BLaER1 (cell line): ENCODE measurements around the gene CACFD1.
A peak's percentile ranks its signal among the peaks of the same experiment; 100 is the strongest.
"Not testable (repeated sequence)": the region's sequence is repeated elsewhere in the genome, so short reads cannot be mapped to it uniquely, and the experiment has no call there.

Source experiments
- H3K27ac ChIP-seq: shearing (Covaris generic); formaldehyde crosslinking; 2 replicates; pipeline ENCODE4 v1.8.1; 2022
- H3K27me3 ChIP-seq: shearing (Covaris generic); formaldehyde crosslinking; 2 replicates; pipeline ENCODE4 v1.8.1; 2022
- H3K36me3 ChIP-seq: shearing (Covaris generic); formaldehyde crosslinking; 2 replicates; pipeline ENCODE4 v1.8.1; 2022
- H3K4me1 ChIP-seq: shearing (Covaris generic); formaldehyde crosslinking; 2 replicates; pipeline ENCODE4 v1.8.1; 2022
- H3K4me2 ChIP-seq: shearing (Covaris generic); formaldehyde crosslinking; 2 replicates; pipeline ENCODE4 v1.8.1; 2022
- H3K4me3 ChIP-seq: shearing (Covaris generic); formaldehyde crosslinking; 2 replicates; pipeline ENCODE4 v1.8.1; 2022
- H3K9ac ChIP-seq: shearing (Covaris generic); formaldehyde crosslinking; 2 replicates; pipeline ENCODE4 v1.8.1; 2022
- H3K9me3 ChIP-seq: shearing (Covaris generic); formaldehyde crosslinking; 2 replicates; pipeline ENCODE4 v1.8.1; 2022
- H4K20me1 ChIP-seq: shearing (Covaris generic); formaldehyde crosslinking; 2 replicates; pipeline ENCODE4 v1.8.1; 2022
- Cebpa-rat ChIP-seq: shearing (Covaris generic); IDR thresholded peaks from 2 replicates; pipeline ENCODE4 v1.8.1; 2022

The CACFD1 gene

GRCh38 chr9:133437753-133438531, 21.8 kb upstream of the CACFD1 start:
- Histone ChIP-seq H3K4me2 (peak overlapping the region; percentile 98), H3K36me3 (no peaks in the 10 kb centered on the region), H3K4me3 (no peak overlapping the region), H4K20me1 (no peaks in the 10 kb centered on the region), H3K27ac (peak overlapping the region; percentile 40), H3K27me3 (no peaks in the 10 kb centered on the region), H3K9me3 (no peaks in the 10 kb centered on the region), H3K4me1 (peaks cover 88% of the 10 kb centered on the region), H3K9ac (no peak overlapping the region; the same call in 1 of the 2 replicates)
- no peak for TF ChIP-seq Cebpa-rat

DNA sequence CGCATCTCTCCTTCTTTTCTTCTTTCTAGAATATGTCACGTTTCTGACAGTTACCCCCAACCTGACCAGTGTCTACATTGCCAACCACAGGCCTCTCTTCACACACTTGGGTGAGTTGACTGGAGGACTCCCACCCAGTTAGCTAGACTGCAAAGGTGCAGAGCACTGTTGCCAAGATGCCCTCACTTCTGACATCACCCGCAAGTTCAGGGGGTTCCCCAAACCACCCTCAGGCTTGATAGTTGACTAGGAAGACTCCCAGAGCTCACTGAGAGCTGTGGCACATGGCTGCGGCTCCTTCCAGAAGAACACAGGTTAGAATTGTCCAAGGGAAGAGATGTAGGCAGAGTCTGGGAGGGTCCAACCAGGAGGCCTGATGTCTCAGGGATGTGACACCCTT, 20.4 kb upstream of the CACFD1 start:
- no peaks in the 10 kb centered on the region for H4K20me1 ChIP-seq
- H3K4me3 ChIP-seq = no peak overlapping the region
- peak overlapping the region; percentile 98 for H3K4me2 ChIP-seq
- H3K9ac ChIP-seq = no peak overlapping the region
- peaks cover 100% of the 10 kb centered on the region for H3K4me1 ChIP-seq
- H3K9me3 ChIP-seq = no peaks in the 10 kb centered on the region
- H3K27me3 ChIP-seq = no peaks in the 10 kb centered on the region
- peak overlapping the region; percentile 96 for H3K27ac ChIP-seq
- H3K36me3 ChIP-seq = no peaks in the 10 kb centered on the region
- TF ChIP-seq Cebpa-rat = no peak

- Histone ChIP-seq H3K4me3 (peak overlapping the region; percentile 59), H3K4me1 (peaks cover 92% of the 10 kb centered on the region), H3K9me3 (no peaks in the 10 kb centered on the region), H3K36me3 (no peaks in the 10 kb centered on the region), H4K20me1 (no peaks in the 10 kb centered on the region), H3K9ac (peak overlapping the region; percentile 80), H3K27me3 (no peaks in the 10 kb centered on the region), H3K4me2 (peak overlapping the region; percentile 98), H3K27ac (peak overlapping the region; percentile 96)
- TF ChIP-seq Cebpa-rat = no peak
Measured at GRCh38 chr9:133440874-133441273, 18.9 kb upstream of the CACFD1 start.

GRCh38 chr9:133441571-133441970, 18.2 kb upstream of the CACFD1 start:
- peak overlapping the region; percentile 98 for H3K4me2 ChIP-seq
- H3K4me3 ChIP-seq = peak overlapping the region; percentile 59
- no peaks in the 10 kb centered on the region for H4K20me1 ChIP-seq
- no peaks in the 10 kb centered on the region for H3K27me3 ChIP-seq
- peak overlapping the region; percentile 96 for H3K27ac ChIP-seq
- peaks cover 86% of the 10 kb centered on the region for H3K4me1 ChIP-seq
- TF ChIP-seq Cebpa-rat = no peak
- H3K9me3 ChIP-seq = no peaks in the 10 kb centered on the region
- H3K9ac ChIP-seq = peak overlapping the region; percentile 80
- no peaks in the 10 kb centered on the region for H3K36me3 ChIP-seq

DNA sequence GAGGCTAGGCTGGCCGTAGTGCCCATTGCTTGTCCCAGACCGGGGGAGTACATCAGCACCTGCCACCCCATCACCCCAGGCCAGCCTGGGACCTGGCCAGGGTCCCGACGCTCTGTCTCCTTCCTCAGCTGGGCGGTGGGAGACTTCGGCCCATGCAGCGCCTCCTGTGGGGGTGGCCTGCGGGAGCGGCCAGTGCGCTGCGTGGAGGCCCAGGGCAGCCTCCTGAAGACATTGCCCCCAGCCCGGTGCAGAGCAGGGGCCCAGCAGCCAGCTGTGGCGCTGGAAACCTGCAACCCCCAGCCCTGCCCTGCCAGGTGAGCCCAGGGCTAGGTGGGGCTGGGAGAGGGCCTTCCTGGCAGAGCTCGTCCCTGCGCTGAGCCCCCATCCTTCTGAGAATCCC, 16.5 kb upstream of the CACFD1 start:
- Histone ChIP-seq H3K9ac (no peak overlapping the region), H3K4me1 (peaks cover 69% of the 10 kb centered on the region), H3K4me3 (no peak overlapping the region), H3K27me3 (no peaks in the 10 kb centered on the region), H3K4me2 (peak overlapping the region; percentile 98; the same call in 1 of the 2 replicates), H3K9me3 (no peaks in the 10 kb centered on the region), H3K27ac (peak overlapping the region; percentile 14; the same call in 1 of the 2 replicates), H3K36me3 (no peaks in the 10 kb centered on the region), H4K20me1 (no peaks in the 10 kb centered on the region)
- no peak for TF ChIP-seq Cebpa-rat

DNA sequence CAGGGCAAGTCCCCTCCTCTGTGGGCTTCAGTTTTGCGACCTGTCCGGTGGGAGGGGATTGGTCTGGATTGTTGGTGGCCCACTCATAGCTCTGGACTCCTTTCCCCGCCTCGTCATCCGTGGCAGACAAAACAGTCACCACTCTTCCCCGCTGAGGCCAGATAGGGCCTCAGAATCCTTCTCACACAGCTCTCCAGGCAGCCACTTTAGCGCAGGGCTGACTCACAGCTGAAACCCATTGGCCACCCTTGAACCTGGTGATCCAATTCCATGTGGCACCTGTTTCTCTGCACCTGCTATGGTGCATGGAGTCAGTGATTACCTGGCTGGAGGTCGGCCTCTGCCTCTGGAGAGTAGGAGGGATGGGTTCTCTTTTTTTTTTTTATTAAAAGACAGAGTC, 15.8 kb upstream of the CACFD1 start:
- Histone ChIP-seq H3K9me3 (no peaks in the 10 kb centered on the region), H3K4me1 (peaks cover 61% of the 10 kb centered on the region), H3K9ac (no peak overlapping the region), H4K20me1 (no peaks in the 10 kb centered on the region), H3K27ac (peak overlapping the region; percentile 14; the same call in 1 of the 2 replicates), H3K27me3 (no peaks in the 10 kb centered on the region), H3K36me3 (no peaks in the 10 kb centered on the region), H3K4me2 (no peak overlapping the region), H3K4me3 (no peak overlapping the region)
- no peak for TF ChIP-seq Cebpa-rat

GRCh38 chr9:133445293-133445969, 14.3 kb upstream of the CACFD1 start:
- no peak overlapping the region for H3K4me2 ChIP-seq

DNA sequence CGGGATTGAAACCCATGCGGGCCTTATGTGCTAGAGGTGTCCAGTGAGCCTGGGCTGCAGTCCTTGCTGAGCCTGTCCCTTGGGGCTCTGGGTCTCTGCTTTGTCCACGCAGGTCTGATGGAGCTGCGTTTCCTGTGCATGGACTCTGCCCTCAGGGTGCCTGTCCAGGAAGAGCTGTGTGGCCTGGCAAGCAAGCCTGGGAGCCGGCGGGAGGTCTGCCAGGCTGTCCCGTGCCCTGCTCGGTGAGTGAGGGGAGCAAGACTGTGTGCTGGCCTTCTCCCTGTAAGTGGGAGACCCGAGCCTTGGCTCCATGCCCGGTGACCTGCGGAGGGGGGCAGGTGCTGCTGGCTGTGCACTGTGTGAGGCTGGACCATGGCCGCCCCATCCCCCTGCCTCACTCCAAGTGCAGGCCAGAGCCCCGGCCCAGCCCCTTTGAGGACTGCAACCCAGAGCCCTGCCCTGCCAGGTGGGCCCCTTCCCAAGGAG, 11.2 kb upstream of the CACFD1 start:
- H3K36me3 ChIP-seq = no peaks in the 10 kb centered on the region
- H3K27ac ChIP-seq = no peak overlapping the region
- no peak for TF ChIP-seq Cebpa-rat

More at GRCh38 chr9:133445293-133445969, 14.3 kb upstream of the CACFD1 start:
- Histone ChIP-seq H3K9me3 (no peaks in the 10 kb centered on the region), H3K9ac (no peak overlapping the region), H3K36me3 (no peaks in the 10 kb centered on the region), H3K27ac (no peak overlapping the region), H3K4me3 (no peak overlapping the region), H3K27me3 (no peaks in the 10 kb centered on the region), H4K20me1 (no peaks in the 10 kb centered on the region), H3K4me1 (peaks cover 47% of the 10 kb centered on the region)
- no peak for TF ChIP-seq Cebpa-rat

GRCh38 chr9:133449760-133450159, 10.0 kb upstream of the CACFD1 start:
- Histone ChIP-seq H3K27ac (no peak overlapping the region), H3K4me1 (peaks cover 29% of the 10 kb centered on the region)

More for the DNA sequence above, 11.2 kb upstream of the CACFD1 start:
- Histone ChIP-seq H3K27me3 (no peaks in the 10 kb centered on the region), H3K4me3 (no peak overlapping the region), H4K20me1 (no peaks in the 10 kb centered on the region), H3K9ac (no peak overlapping the region), H3K9me3 (no peaks in the 10 kb centered on the region), H3K4me2 (no peak overlapping the region), H3K4me1 (peaks cover 27% of the 10 kb centered on the region)

GRCh38 chr9:133451865-133452264, 7.9 kb upstream of the CACFD1 start:
- H3K4me2 ChIP-seq, H3K9me3 ChIP-seq, H3K27ac ChIP-seq, H3K27me3 ChIP-seq, H3K4me3 ChIP-seq, H3K9ac ChIP-seq, H4K20me1 ChIP-seq, H3K36me3 ChIP-seq: not testable (repeated sequence)
- H3K4me1 ChIP-seq = peaks cover 25% of the 10 kb centered on the region

More at GRCh38 chr9:133449760-133450159, 10.0 kb upstream of the CACFD1 start:
- Histone ChIP-seq H4K20me1 (no peaks in the 10 kb centered on the region), H3K9me3 (no peaks in the 10 kb centered on the region), H3K27me3 (no peaks in the 10 kb centered on the region), H3K4me2 (no peak overlapping the region), H3K4me3 (no peak overlapping the region), H3K9ac (no peak overlapping the region), H3K36me3 (no peaks in the 10 kb centered on the region)
- TF ChIP-seq Cebpa-rat = no peak
